ENCODE measurements around the gene SEZ6. TPM values are rescaled to one million over a fixed set of nuclear protein-coding genes. Genes with fewer than 3 reads are reported as not detected.

SEZ6 gene
- total RNA-seq, 2 experiments from 2014 or later: not detected

DNA sequence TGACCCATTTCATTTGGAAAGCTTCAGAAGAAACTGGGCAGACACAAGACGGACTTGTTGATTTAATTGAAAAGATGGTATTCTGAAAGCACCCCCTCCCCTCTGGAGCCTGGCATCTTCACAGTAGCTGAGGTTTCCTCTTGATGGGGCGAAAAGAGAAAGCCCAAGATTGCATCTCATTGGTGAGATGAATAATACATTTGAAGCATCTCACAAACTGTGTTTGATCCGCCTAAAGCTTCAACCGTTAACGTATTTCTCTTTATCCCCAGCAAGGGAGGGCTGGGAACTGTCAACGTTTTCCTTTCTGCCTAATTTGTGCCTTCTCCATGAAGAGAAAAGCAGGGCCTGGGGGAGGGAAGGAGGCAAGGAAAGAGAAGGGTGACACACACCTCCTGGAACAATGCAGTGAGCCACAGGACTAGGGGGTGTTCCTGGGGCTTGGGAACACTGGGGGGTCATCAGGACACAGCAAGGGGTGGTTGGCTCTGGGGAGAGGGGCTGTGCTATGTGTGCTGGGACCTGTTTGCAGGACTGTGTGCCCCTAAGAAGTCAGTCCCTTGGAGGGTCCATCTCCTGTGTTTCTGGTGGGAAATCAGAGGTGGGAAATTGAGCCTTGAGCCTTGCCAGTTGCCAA is 18.6 kb upstream of the SEZ6 start:
- Mint-ChIP-seq H3K9me3 (no peaks in the 10 kb centered on the region), H3K27me3 (peaks cover 53% of the 10 kb centered on the region), H3K4me3 (no peak overlapping the region), H3K27ac (no peak overlapping the region), H3K4me1 (peaks cover 2% of the 10 kb centered on the region), H3K36me3 (no peaks in the 10 kb centered on the region)
- ATAC-seq (ENCODE audit: low read depth) (no peak), DNase-seq (no peak)
- POLR2A ChIA-PET: no interaction called here

DNA sequence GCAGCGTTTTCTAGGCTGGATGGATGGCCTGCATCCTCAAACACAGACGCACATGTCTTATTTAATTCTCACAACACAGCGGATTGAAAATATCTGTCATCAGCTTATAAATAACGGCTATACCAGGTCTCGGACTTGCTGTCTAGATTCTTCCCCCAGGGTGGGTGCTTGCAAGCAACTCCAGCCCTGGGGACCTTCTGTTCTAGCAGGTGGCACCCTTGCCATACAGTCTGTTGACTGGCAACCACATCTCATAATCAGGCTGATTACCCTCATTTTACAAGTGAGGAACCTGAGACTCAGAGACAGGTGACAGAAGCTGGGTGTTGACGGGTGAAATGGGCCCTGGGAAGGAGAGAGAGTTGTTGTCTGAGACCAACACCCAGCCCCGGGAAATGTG is 16.2 kb upstream of the SEZ6 start:
- ATAC-seq (ENCODE audit: low read depth) (no peak), DNase-seq (no peak)
- no peak overlapping the region for H3K27ac Mint-ChIP-seq
- peaks cover 54% of the 10 kb centered on the region for H3K27me3 Mint-ChIP-seq
- H3K36me3 Mint-ChIP-seq: no peaks in the 10 kb centered on the region
- H3K4me3 Mint-ChIP-seq: no peak overlapping the region
- no peaks in the 10 kb centered on the region for H3K9me3 Mint-ChIP-seq
- peaks cover 7% of the 10 kb centered on the region for H3K4me1 Mint-ChIP-seq
- POLR2A ChIA-PET: no interaction called here

DNA sequence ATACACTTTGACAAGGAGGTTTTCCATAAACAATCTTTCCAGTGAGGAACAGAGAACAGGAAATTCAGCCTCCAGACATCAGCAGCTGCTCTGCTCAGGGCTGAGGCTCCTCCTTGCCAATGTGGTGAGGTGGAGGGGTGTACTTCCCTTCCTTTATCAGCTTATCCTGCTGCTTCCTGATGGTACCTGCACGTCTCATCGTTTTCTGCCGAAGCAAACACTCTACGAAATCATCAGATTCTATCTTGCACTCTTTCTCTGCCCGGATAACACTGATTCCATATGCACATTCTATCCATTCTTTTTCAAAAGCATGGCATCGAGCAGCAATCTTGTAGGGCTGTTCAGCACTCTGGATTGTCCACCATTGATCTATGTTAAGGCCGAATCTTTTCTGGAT is 15.4 kb upstream of the SEZ6 start:
- ATAC-seq (ENCODE audit: low read depth) (no peak), DNase-seq (no peak)
- Mint-ChIP-seq H3K4me3 (no peak overlapping the region), H3K4me1 (peaks cover 7% of the 10 kb centered on the region), H3K27ac (no peak overlapping the region), H3K36me3 (no peaks in the 10 kb centered on the region), H3K27me3 (peaks cover 52% of the 10 kb centered on the region), H3K9me3 (no peaks in the 10 kb centered on the region)
- POLR2A ChIA-PET: no interaction called here

DNA sequence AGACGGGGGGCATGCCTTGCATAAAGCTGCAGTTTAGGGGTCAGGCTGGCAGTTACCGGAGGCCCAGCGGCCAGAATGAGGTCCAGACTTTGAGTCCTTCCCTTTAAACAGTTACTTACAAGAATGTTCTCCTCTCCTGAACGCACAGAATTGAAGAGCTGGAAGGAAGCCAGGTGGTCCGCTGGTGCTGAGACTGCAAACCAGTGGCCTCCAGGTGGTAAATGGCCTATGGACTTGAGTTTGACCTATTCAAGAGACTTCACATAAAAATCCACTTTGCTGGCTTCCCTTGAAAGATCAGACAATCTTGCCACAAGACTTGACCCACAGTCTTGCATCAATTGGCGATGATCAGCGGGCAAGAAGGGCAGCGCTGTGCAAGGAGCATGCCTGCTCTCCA is 14.7 kb upstream of the SEZ6 start:
- Mint-ChIP-seq H3K4me3 (no peak overlapping the region), H3K36me3 (no peaks in the 10 kb centered on the region), H3K9me3 (no peaks in the 10 kb centered on the region), H3K27me3 (peaks cover 52% of the 10 kb centered on the region), H3K27ac (no peak overlapping the region), H3K4me1 (peaks cover 7% of the 10 kb centered on the region)
- DNase-seq: no peak
- ATAC-seq (ENCODE audit: low read depth): no peak
- POLR2A ChIA-PET: interaction anchor here (0.5 kb wide), 1 partner anchor 69 kb away, joined by 6 read pairs; no protein-coding TSS in a partner anchor

DNA sequence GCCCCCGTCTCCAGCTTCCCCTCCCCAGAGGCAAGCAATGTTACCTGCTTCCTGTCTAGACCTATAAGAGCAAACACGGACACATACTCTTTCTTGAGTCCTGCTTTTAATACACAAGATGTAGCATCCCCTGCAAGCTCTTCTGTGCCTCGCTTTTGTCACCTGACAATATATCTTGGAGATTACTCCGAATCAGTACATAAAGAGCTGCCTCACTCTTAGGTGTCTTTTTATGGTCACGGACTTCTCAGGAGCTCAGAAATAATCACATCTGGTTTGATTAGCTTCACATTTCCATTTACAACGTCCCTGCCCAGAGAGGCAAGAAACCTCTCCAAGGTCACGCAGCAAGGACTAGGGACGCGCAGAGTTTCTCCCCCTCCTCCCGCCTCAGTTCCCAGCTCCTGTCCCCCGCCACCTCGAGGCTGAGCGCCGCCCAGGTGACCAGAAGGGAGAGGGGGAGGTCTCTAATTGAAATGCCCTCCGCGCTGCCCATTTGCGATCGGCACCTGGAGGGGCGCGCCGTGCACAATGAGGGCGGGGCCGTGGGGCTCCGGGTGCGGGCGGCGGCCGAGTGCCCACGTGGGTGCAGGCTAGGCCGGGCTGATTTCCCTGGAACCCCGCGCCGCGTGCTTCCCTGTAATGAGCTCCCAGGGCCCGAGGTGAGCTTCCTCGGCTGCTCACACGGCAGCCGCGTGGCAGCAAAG is 13.8 kb upstream of the SEZ6 start:
- no peaks in the 10 kb centered on the region for H3K9me3 Mint-ChIP-seq
- ATAC-seq (ENCODE audit: low read depth): peak; percentile 42
- peaks cover 7% of the 10 kb centered on the region for H3K4me1 Mint-ChIP-seq
- H3K36me3 Mint-ChIP-seq: no peaks in the 10 kb centered on the region
- peaks cover 50% of the 10 kb centered on the region for H3K27me3 Mint-ChIP-seq
- H3K4me3 Mint-ChIP-seq: peak overlapping the region; percentile 21
- POLR2A ChIA-PET: no interaction called here
- DNase-seq: no peak
- H3K27ac Mint-ChIP-seq: no peak overlapping the region

DNA sequence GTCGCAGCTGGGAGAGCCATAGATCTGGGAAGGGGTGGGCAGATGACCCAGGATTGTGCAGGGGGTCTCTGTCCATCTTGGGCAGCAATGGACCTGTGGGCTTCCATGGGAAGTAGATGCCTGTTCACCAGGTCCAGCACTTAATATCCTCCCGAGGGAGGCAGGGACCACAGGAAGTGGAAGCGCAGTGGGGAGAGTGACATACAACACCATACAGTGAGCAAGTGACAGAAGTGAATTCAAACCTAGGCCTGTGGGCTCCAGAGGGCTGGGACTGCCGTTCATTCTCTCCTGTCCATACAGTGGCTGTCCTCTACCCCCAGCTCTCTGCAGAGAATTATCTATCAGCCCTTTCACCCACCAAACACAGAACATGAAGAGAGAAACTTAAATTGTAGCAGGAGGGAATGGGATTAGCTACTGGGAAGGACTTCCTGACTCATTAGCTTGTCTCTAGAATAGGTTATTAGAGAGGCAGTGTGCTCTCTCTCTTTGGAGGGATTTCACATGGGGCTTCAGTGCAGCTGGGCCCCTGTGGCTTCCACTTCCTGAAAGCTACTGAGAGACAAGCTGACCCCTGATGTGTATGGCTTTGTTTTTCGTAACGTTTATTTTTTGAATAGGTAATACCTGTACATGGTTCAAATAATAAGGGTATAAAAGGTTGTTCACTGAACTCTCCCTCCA is 13.1 kb upstream of the SEZ6 start:
- POLR2A ChIA-PET: no interaction called here
- H3K27me3 Mint-ChIP-seq: peaks cover 47% of the 10 kb centered on the region
- no peak overlapping the region for H3K27ac Mint-ChIP-seq

DNA sequence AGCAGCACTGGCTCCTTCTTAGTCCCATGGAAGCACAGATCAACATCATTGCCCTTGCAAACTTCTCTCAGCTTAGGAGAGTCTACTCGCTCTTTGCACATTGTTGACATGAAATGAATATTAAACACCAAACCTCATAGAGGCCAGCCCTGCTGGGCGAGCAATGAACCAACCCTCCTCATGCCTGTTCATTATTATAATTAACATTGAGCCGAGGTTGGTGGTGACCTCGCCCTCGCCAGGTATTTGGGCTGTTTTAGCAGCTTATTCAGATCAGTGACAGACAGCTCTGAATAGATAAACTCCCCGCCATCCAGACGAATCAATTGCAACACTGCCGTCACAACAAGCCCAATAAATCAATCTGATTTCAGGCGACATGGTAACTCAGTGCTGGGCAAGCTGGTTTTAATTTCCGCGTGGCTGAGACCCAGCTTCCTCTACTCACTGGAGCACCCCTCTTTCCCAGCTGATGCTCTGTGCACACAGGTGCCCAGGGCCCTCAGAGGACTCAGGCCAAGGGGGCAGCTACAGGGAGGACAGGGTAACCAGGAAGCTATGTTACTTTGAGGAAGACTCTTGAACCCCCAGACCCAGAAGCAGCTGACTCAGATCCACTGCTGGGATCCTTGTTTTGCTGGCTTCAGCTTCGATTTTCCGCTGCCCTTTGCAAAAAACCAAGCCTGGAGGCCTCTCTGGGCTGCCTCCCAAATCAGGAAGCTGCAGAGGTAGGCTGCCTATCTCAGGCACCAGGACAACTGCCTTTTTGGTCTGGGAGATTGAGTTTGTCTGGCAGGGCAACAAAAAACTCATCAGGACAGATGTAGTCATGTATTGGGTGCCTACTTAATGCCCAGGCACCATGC is 10.7 kb upstream of the SEZ6 start:
- H3K9me3 Mint-ChIP-seq: no peaks in the 10 kb centered on the region
- H3K4me1 Mint-ChIP-seq: peaks cover 7% of the 10 kb centered on the region
- DNase-seq (no peak), ATAC-seq (ENCODE audit: low read depth) (no peak)
- no peak overlapping the region for H3K27ac Mint-ChIP-seq
- no peaks in the 10 kb centered on the region for H3K36me3 Mint-ChIP-seq
- peaks cover 32% of the 10 kb centered on the region for H3K27me3 Mint-ChIP-seq
- H3K4me3 Mint-ChIP-seq: no peak overlapping the region
- POLR2A ChIA-PET: interaction anchor here (0.9 kb wide), 1 partner anchor 373 kb away, joined by 3 read pairs; no protein-coding TSS in a partner anchor

More for the DNA sequence above, 13.1 kb upstream of the SEZ6 start:
- peaks cover 7% of the 10 kb centered on the region for H3K4me1 Mint-ChIP-seq
- ATAC-seq (ENCODE audit: low read depth): peak; percentile 26
- DNase-seq: no peak
- H3K4me3 Mint-ChIP-seq: no peak overlapping the region
- H3K36me3 Mint-ChIP-seq: no peaks in the 10 kb centered on the region
- no peaks in the 10 kb centered on the region for H3K9me3 Mint-ChIP-seq

DNA sequence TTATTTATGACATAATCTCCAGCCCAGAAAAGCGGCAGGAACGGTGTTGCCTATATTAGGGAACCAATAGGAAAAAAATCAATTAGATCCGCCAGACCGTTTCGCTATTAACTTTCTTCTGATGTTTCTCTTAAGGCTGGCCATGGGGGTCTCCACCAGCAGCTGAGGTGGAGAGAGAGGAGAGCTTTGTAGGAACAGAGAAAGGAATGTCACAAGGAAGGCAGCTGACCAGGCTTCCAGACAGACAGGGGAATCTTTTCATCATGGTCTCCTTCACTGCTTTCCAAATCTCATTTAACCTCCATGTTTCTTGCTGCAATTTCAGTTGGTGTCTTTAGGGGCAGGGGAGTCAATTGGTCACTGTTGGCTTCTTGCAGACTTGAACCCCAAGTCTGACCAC is 8.9 kb upstream of the SEZ6 start:
- H3K4me3 Mint-ChIP-seq: no peak overlapping the region

DNA sequence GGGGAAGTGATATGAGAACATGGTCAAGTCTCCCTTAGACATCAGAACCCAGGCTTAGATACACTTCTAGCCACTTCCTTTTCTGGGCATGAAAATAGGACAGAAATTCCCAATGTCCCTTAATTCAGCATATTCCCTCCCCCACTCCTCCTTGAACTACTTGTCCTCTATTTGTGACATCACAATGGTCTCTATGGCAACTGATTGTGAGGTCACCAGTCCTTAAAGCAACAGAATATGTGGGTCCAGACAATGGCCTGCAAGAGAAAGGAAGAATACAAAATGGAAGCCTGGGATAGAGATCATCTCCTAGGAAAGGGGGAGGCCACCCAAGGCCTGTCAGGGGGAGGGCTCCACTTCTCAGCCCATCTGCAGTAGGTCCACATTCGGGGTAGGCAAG is 6.7 kb upstream of the SEZ6 start:
- Mint-ChIP-seq H3K27ac (no peak overlapping the region), H3K4me3 (no peak overlapping the region), H3K27me3 (peaks cover 30% of the 10 kb centered on the region), H3K9me3 (no peaks in the 10 kb centered on the region), H3K36me3 (no peaks in the 10 kb centered on the region), H3K4me1 (no peaks in the 10 kb centered on the region)
- ATAC-seq (ENCODE audit: low read depth): no peak
- POLR2A ChIA-PET: no interaction called here
- no peak for DNase-seq

More for the DNA sequence above, 8.9 kb upstream of the SEZ6 start:
- Mint-ChIP-seq H3K9me3 (no peaks in the 10 kb centered on the region), H3K36me3 (no peaks in the 10 kb centered on the region), H3K27ac (no peak overlapping the region), H3K4me1 (peaks cover 7% of the 10 kb centered on the region), H3K27me3 (peaks cover 28% of the 10 kb centered on the region)
- DNase-seq (no peak), ATAC-seq (ENCODE audit: low read depth) (no peak)
- POLR2A ChIA-PET: no interaction called here

DNA sequence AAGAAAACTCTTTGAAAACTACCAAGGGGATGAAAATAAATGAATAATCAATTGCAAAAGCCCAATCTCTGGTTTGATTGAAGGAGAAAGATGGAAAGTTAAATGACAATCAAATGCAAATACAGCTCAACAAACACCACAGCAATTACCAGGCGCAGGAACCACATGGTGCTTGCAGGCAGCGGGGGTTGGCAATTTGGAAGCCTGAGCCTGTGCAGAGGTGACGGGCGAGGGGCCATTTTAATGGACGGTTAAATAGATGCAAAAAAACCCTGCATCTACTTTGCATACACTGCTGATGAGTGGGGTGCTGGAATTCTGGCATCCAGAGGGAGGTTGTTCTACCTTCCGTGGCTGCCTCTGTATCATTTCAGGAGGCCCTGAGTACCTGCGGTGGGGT is 4.8 kb upstream of the SEZ6 start:
- POLR2A ChIA-PET: no interaction called here
- DNase-seq (no peak), ATAC-seq (ENCODE audit: low read depth) (no peak)
- H3K9me3 Mint-ChIP-seq: no peaks in the 10 kb centered on the region
- no peak overlapping the region for H3K27ac Mint-ChIP-seq
- H3K27me3 Mint-ChIP-seq: peaks cover 45% of the 10 kb centered on the region
- peaks cover 1% of the 10 kb centered on the region for H3K4me1 Mint-ChIP-seq
- H3K4me3 Mint-ChIP-seq: no peak overlapping the region
- H3K36me3 Mint-ChIP-seq: no peaks in the 10 kb centered on the region

DNA sequence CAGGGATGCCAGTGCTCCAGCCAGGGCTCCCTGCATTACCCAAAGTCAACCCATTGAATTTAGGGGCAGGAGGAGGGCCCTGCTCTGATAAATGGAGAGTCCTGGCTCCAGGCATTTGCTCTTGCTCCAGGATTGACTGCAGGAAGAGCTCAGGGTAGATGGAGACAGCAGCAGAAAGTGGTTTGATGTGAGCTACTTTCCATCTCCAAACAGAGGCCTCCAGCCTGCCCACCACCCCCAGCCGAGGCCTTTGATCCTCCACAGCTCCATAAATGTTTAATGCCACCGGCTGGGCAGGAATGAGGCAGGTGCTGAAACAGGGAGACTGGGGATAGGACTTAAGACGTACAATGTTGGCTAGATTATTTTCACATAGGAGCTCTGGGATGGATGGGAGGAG is 4.3 kb upstream of the SEZ6 start:
- POLR2A ChIA-PET: no interaction called here
- peaks cover 1% of the 10 kb centered on the region for H3K4me1 Mint-ChIP-seq
- ATAC-seq (ENCODE audit: low read depth) (no peak), DNase-seq (no peak)
- H3K9me3 Mint-ChIP-seq: no peaks in the 10 kb centered on the region
- peaks cover 47% of the 10 kb centered on the region for H3K27me3 Mint-ChIP-seq
- H3K4me3 Mint-ChIP-seq: no peak overlapping the region
- no peak overlapping the region for H3K27ac Mint-ChIP-seq
- H3K36me3 Mint-ChIP-seq: no peaks in the 10 kb centered on the region

DNA sequence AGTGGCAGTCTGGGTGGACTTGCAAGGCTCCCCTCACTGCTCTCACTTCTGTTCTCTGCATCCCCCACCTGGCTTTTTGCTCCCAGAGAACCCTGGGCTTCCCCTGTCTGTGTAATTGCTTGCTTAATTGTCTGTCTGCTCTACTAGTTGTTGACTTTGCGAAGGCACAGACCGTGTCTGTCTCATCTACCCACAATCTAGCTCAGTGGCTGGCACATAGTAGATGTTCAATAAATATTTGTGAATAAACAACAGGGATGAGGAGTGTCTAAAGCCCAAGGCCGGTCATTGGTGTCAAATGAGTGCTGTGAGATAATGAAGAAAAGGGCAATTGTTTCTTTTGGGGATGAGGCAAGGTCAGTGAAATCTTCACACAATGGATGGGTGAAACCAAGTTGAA is 2.8 kb upstream of the SEZ6 start:
- H3K4me3 Mint-ChIP-seq: no peak overlapping the region

DNA sequence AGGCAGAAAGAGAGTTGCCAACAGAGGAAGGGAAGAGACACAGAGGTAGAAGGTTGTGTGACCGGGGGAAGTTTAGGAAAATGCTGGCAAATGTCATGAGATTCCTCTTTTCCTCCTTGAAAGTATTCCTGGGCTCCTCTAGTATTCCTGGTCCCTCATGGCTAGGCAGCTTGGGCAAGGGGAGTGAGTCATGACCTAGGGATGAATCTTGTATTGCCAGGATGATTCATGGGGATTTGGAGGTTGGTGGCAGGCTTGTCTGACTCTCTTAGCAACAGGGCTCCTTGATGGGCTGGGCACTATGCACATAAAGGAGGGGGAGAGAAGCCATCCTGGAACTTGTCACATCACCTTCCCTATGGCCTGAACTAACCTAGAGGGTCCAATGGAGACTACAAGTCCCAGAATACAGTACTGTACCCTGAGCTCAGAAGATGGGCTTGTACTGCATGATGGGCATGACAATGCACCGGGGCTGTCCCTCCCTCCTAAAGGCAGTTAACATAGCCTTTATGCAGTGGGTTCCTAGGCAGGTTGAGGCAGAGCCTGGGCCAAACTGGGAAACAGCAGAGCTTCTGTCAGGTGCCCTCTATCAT is 2.1 kb upstream of the SEZ6 start:
- ATAC-seq (ENCODE audit: low read depth) (no peak), DNase-seq (no peak)
- Mint-ChIP-seq H3K27me3 (peaks cover 59% of the 10 kb centered on the region), H3K36me3 (no peaks in the 10 kb centered on the region), H3K4me3 (no peak overlapping the region), H3K4me1 (peaks cover 3% of the 10 kb centered on the region), H3K27ac (no peak overlapping the region), H3K9me3 (no peaks in the 10 kb centered on the region)
- POLR2A ChIA-PET: no interaction called here

More for the DNA sequence above, 2.8 kb upstream of the SEZ6 start:
- H3K36me3 Mint-ChIP-seq: no peaks in the 10 kb centered on the region
- H3K27me3 Mint-ChIP-seq: peaks cover 57% of the 10 kb centered on the region
- no peaks in the 10 kb centered on the region for H3K9me3 Mint-ChIP-seq
- POLR2A ChIA-PET: no interaction called here
- peaks cover 3% of the 10 kb centered on the region for H3K4me1 Mint-ChIP-seq
- no peak overlapping the region for H3K27ac Mint-ChIP-seq
- no peak for ATAC-seq (ENCODE audit: low read depth)
- DNase-seq: no peak

Measured in activated naive CD8-positive, alpha-beta T cell treated with anti-CD3 and anti-CD28 coated beads, Interleukin-2, amount 10 ng/mL, durations not matched to agents 7 days and 5 days (primary cell).